WTC11 (cell line): Measurements from ENCODE around the gene FOXA3. TPM values are rescaled to one million over a fixed set of nuclear protein-coding genes. Genes with fewer than 3 reads are reported as not detected.
A peak's percentile ranks its signal among the peaks of the same experiment; 100 is the strongest.

Experiments used
- ATAC-seq: fragments of 200-7000 bp; cut with Tn5 transposase; 2 replicates; pipeline ENCODE4 v1.10.0; 2021; ENCODE audit warnings: mild to moderate bottlenecking, moderate library complexity
- CTCF ChIA-PET: fragments of 300-600 bp; sonication (Branson Sonifier 250); formaldehyde crosslinking; loops from one replicate; lab custom pipeline; 2021; ENCODE audit warnings: antibody characterized with exemption; lab: Charles Lee
- POLR2A ChIA-PET: fragments of 350-600 bp; sonication (Branson Sonifier 250); formaldehyde crosslinking; loops from one replicate; lab custom pipeline; 2021; ENCODE audit warnings: antibody characterized with exemption; lab: Charles Lee
- DNase-seq: peaks from one replicate; pipeline ENCODE4 v3.0.0; 2021; ENCODE audit warnings: low spot score
- H3K27ac Mint-ChIP-seq: 2 replicates; pipeline ENCODE4 v1.8.0; 2021; ENCODE audit warnings: mixed read lengths
- H3K27me3 Mint-ChIP-seq: 2 replicates; pipeline ENCODE4 v1.8.0; 2021; ENCODE audit warnings: low read depth, mild to moderate bottlenecking, moderate library complexity, mixed read lengths
- H3K36me3 Mint-ChIP-seq: 2 replicates; pipeline ENCODE4 v1.8.0; 2021; ENCODE audit warnings: mixed read lengths
- H3K4me1 Mint-ChIP-seq: 2 replicates; pipeline ENCODE4 v1.8.0; 2022; ENCODE audit warnings: mixed read lengths
- H3K4me3 Mint-ChIP-seq: 2 replicates; pipeline ENCODE4 v1.8.0; 2021; ENCODE audit warnings: mild to moderate bottlenecking, moderate library complexity, mixed read lengths
- H3K9me3 Mint-ChIP-seq: 2 replicates; pipeline ENCODE4 v1.8.0; 2021; ENCODE audit warnings: mixed read lengths
- CTCF ChIP-seq: fragments of 200-600 bp; IDR thresholded peaks from 2 replicates; pipeline ENCODE4 v1.8.0; 2022; ENCODE audit warnings: antibody characterized with exemption
- E2F5 ChIP-seq: sonication (generic); formaldehyde crosslinking; IDR thresholded peaks from 2 replicates; pipeline ENCODE4 v1.8.1; 2022; ENCODE audit warnings: mild to moderate bottlenecking, moderate library complexity, missing genetic modification reagents
- EMX1 ChIP-seq: fragments of 250-450 bp; sonication (Bioruptor Pico); IDR thresholded peaks from 2 replicates; pipeline ENCODE4 v1.8.0; 2021; ENCODE audit warnings: mild to moderate bottlenecking
- ERG ChIP-seq: fragments of 250-450 bp; sonication (Bioruptor Pico); IDR thresholded peaks from 2 replicates; pipeline ENCODE4 v1.8.0; 2021; ENCODE audit warnings: mild to moderate bottlenecking
- GABPB1 ChIP-seq: sonication (generic); formaldehyde crosslinking; IDR thresholded peaks from 2 replicates; pipeline ENCODE4 v1.8.1; 2023; ENCODE audit warnings: mild to moderate bottlenecking, missing genetic modification reagents
- MXD4 ChIP-seq: fragments of 250-450 bp; sonication (Bioruptor Pico); IDR thresholded peaks from 2 replicates; pipeline ENCODE4 v1.8.0; 2021; ENCODE audit warnings: mild to moderate bottlenecking, moderate library complexity, borderline replicate concordance
- PRDM15 ChIP-seq: sonication (generic); formaldehyde crosslinking; IDR thresholded peaks from 2 replicates; pipeline ENCODE4 v1.8.0; 2022; ENCODE audit warnings: missing genetic modification reagents
- PRRX2 ChIP-seq: fragments of 250-450 bp; sonication (Bioruptor Pico); IDR thresholded peaks from 2 replicates; pipeline ENCODE4 v1.8.0; 2021; ENCODE audit warnings: mild to moderate bottlenecking
- RELA ChIP-seq: sonication (generic); formaldehyde crosslinking; IDR thresholded peaks from 2 replicates; pipeline ENCODE4 v1.8.1; 2022; ENCODE audit warnings: missing genetic modification reagents, mild to moderate bottlenecking, borderline replicate concordance
- SOX15 ChIP-seq: fragments of 250-450 bp; sonication (Bioruptor Pico); IDR thresholded peaks from 2 replicates; pipeline ENCODE4 v1.9.0; 2021; ENCODE audit warnings: mild to moderate bottlenecking
- SP1 ChIP-seq: sonication (generic); formaldehyde crosslinking; conservative IDR thresholded peaks from 2 replicates; pipeline ENCODE4 v1.8.1; 2022; ENCODE audit warnings: missing genetic modification reagents
- TEAD1 ChIP-seq: sonication (generic); formaldehyde crosslinking; IDR thresholded peaks from 2 replicates; pipeline ENCODE4 v1.8.0; 2022; ENCODE audit warnings: mild to moderate bottlenecking, missing genetic modification reagents
- TP53 ChIP-seq: sonication (generic); formaldehyde crosslinking; IDR thresholded peaks from 2 replicates; pipeline ENCODE4 v1.8.1; 2023; ENCODE audit warnings: mild to moderate bottlenecking, missing genetic modification reagents
- USF2 ChIP-seq: sonication (generic); formaldehyde crosslinking; IDR thresholded peaks from 2 replicates; pipeline ENCODE4 v1.8.1; 2023; ENCODE audit warnings: mild to moderate bottlenecking, missing genetic modification reagents, moderate library complexity
- ZBTB21 ChIP-seq: sonication (generic); formaldehyde crosslinking; IDR thresholded peaks from 2 replicates; pipeline ENCODE4 v1.8.1; 2023; ENCODE audit warnings: mild to moderate bottlenecking, missing genetic modification reagents, borderline replicate concordance
- ZNF138 ChIP-seq: sonication (generic); formaldehyde crosslinking; conservative IDR thresholded peaks from 2 replicates; pipeline ENCODE4 v1.8.1; 2022; ENCODE audit warnings: mild to moderate bottlenecking, moderate library complexity, missing genetic modification reagents
- ZNF232 ChIP-seq: sonication (generic); formaldehyde crosslinking; IDR thresholded peaks from 2 replicates; pipeline ENCODE4 v1.8.0; 2022; ENCODE audit warnings: mild to moderate bottlenecking, missing genetic modification reagents
- ZNF263 ChIP-seq: sonication (generic); formaldehyde crosslinking; IDR thresholded peaks from 2 replicates; pipeline ENCODE4 v1.8.1; 2022; ENCODE audit warnings: low read depth, mild to moderate bottlenecking, moderate library complexity, missing genetic modification reagents
- ZNF396 ChIP-seq: fragments of 250-450 bp; sonication (Bioruptor Pico); IDR thresholded peaks from 2 replicates; pipeline ENCODE4 v1.8.0; 2021; ENCODE audit warnings: mild to moderate bottlenecking, moderate library complexity, borderline replicate concordance
- ZSCAN18 ChIP-seq: fragments of 250-450 bp; sonication (Bioruptor Pico); IDR thresholded peaks from 2 replicates; pipeline ENCODE4 v2.1.2; 2022; ENCODE audit warnings: mild to moderate bottlenecking, moderate library complexity
- total RNA-seq: library from RNA; stranded (reverse); gene quantifications from 3 replicates; pipeline ENCODE4 v1.2.3, GENCODE V29; 2021

FOXA3 gene
- total RNA-seq, 1 experiment from 2014 or later: 20.7 TPM

- TF ChIP-seq CTCF (peak; percentile 98), ZNF263 (CRISPR knock-in tag) (peak; percentile 28; the same call in 1 of the 2 replicates), ZNF396 (CRISPR knock-in tag) (no peak), RELA (CRISPR knock-in tag) (no peak), USF2 (peak; percentile 82), ZBTB21 (CRISPR knock-in tag) (no peak), ERG (CRISPR knock-in tag) (peak; percentile 32; the same call in 1 of the 2 replicates), ZNF232 (CRISPR knock-in tag) (peak; percentile 56; the same call in 1 of the 2 replicates), MXD4 (CRISPR knock-in tag) (no peak), GABPB1 (CRISPR knock-in tag) (no peak), TEAD1 (peak; percentile 65), SP1 (CRISPR knock-in tag) (peak; percentile 24; the same call in 1 of the 2 replicates), PRRX2 (0 out of 2 replicates have a peak, but pooled peaks have one; percentile 8)
These were observed 47.0 kb upstream of the FOXA3 start (continued) for GRCh38 chr19:45817010-45817724.

GRCh38 chr19:45817725-45818301, 46.3 kb upstream of the FOXA3 start:
- peak overlapping the region; percentile 83; the same call in 1 of the 2 replicates for H3K27ac Mint-ChIP-seq
- no peaks in the 10 kb centered on the region; the same call in 1 of the 2 replicates for H3K27me3 Mint-ChIP-seq
- ATAC-seq: no peak
- peaks cover 37% of the 10 kb centered on the region for H3K4me1 Mint-ChIP-seq
- DNase-seq: peak; percentile 54
- H3K36me3 Mint-ChIP-seq: peaks cover 15% of the 10 kb centered on the region
- H3K4me3 Mint-ChIP-seq: no peak overlapping the region
- no peaks in the 10 kb centered on the region for H3K9me3 Mint-ChIP-seq
- POLR2A ChIA-PET: interaction anchor here (4.0 kb wide), 1 partner anchor 48 kb away, joined by 47 read pairs; the partner anchor contains the start of gene SIX5
- CTCF ChIA-PET: interaction anchor here (0.6 to 7.2 kb wide), 28 partner anchors 9 to 413 kb away, joined by 3 to 135 read pairs (median 12); partner anchors contain the start of genes DMPK, DMWD, FOXA3 and IRF2BP1
- TF ChIP-seq ZNF263 (CRISPR knock-in tag) (peak; percentile 70; the same call in 1 of the 2 replicates), E2F5 (CRISPR knock-in tag) (no peak), PRDM15 (CRISPR knock-in tag) (no peak), EMX1 (CRISPR knock-in tag) (0 out of 2 replicates have a peak, but pooled peaks have one; percentile 8), TP53 (CRISPR knock-in tag) (no peak), CTCF (no peak), RELA (CRISPR knock-in tag) (no peak), SOX15 (no peak), ZNF396 (CRISPR knock-in tag) (no peak), ZBTB21 (CRISPR knock-in tag) (no peak), ZNF138 (no peak), ZSCAN18 (CRISPR knock-in tag) (no peak)
